Glutamatergic neuron (in vitro differentiated cells): ENCODE measurements around the gene MARCO. TPM values are rescaled to one million over a fixed set of nuclear protein-coding genes. Genes with fewer than 3 reads are reported as not detected.

ENCODE experiments used
- DNase-seq: peaks from one replicate; pipeline ENCODE4 v3.0.0; 2022
- H3K27ac Mint-ChIP-seq: one replicate; pipeline ENCODE4 v1.8.0; 2020; ENCODE audit warnings: mild to moderate bottlenecking, mixed read lengths, inconsistent platforms; ENCODE audit not compliant: unreplicated experiment
- H3K27me3 Mint-ChIP-seq: one replicate; pipeline ENCODE4 v1.8.0; 2020; ENCODE audit warnings: mild to moderate bottlenecking, moderate library complexity, mixed read lengths, inconsistent platforms; ENCODE audit not compliant: unreplicated experiment
- H3K36me3 Mint-ChIP-seq: one replicate; pipeline ENCODE4 v1.8.0; 2020; ENCODE audit warnings: mild to moderate bottlenecking, mixed read lengths, inconsistent platforms; ENCODE audit not compliant: unreplicated experiment
- H3K4me1 Mint-ChIP-seq: one replicate; pipeline ENCODE4 v1.8.0; 2020; ENCODE audit warnings: mild to moderate bottlenecking, low read depth, mixed read lengths, inconsistent platforms; ENCODE audit not compliant: unreplicated experiment
- H3K4me3 Mint-ChIP-seq: one replicate; pipeline ENCODE4 v1.8.0; 2020; ENCODE audit warnings: mild to moderate bottlenecking, mixed read lengths, inconsistent platforms; ENCODE audit not compliant: unreplicated experiment
- H3K9me3 Mint-ChIP-seq: one replicate; pipeline ENCODE4 v1.8.0; 2020; ENCODE audit warnings: mild to moderate bottlenecking, moderate library complexity, mixed read lengths, inconsistent platforms; ENCODE audit not compliant: unreplicated experiment
- CTCF ChIP-seq: fragments of 200-600 bp; sonication (generic); IDR thresholded peaks from one replicate; pipeline ENCODE4 v1.5.0; 2021; ENCODE audit not compliant: partially characterized antibody, unreplicated experiment
- total RNA-seq: library from RNA; stranded (reverse); fragmentation: NEBNext Ultra II Directional; extraction: Animal tissue kit (Norgen Biotek cat#: 25700); gene quantifications from one replicate; pipeline ENCODE4 v1.2.1, GENCODE V29; 2021; ENCODE audit not compliant: unreplicated experiment

The MARCO gene
- total RNA-seq, 1 donor from 2014 or later, result not detected

GRCh38 chr2:118988706-118989105 is 46.7 kb downstream of the MARCO start:
- Mint-ChIP-seq H3K4me1 (no peaks in the 10 kb centered on the region), H3K36me3 (no peaks in the 10 kb centered on the region), H3K9me3 (no peaks in the 10 kb centered on the region), H3K4me3 (no peak overlapping the region), H3K27me3 (peaks cover 3% of the 10 kb centered on the region), H3K27ac (no peak overlapping the region)
- no peak for TF ChIP-seq CTCF
- no peak for DNase-seq

GRCh38 chr2:118989481-118989880 is 47.5 kb downstream of the MARCO start:
- DNase-seq, result no peak
- peaks cover 3% of the 10 kb centered on the region for H3K27me3 Mint-ChIP-seq
- TF ChIP-seq CTCF, result no peak
- peaks cover 1% of the 10 kb centered on the region for H3K4me1 Mint-ChIP-seq
- H3K4me3 Mint-ChIP-seq, result no peak overlapping the region
- no peaks in the 10 kb centered on the region for H3K9me3 Mint-ChIP-seq
- no peak overlapping the region for H3K27ac Mint-ChIP-seq
- H3K36me3 Mint-ChIP-seq, result no peaks in the 10 kb centered on the region

GRCh38 chr2:118990757-118991545 is 49.0 kb downstream of the MARCO start:
- Mint-ChIP-seq H3K27ac (no peak overlapping the region), H3K36me3 (no peaks in the 10 kb centered on the region), H3K27me3 (peaks cover 3% of the 10 kb centered on the region), H3K4me1 (peaks cover 1% of the 10 kb centered on the region), H3K9me3 (no peaks in the 10 kb centered on the region), H3K4me3 (no peak overlapping the region)
- no peak for TF ChIP-seq CTCF
- DNase-seq, result no peak

- Mint-ChIP-seq H3K4me1 (peaks cover 1% of the 10 kb centered on the region), H3K4me3 (no peak overlapping the region), H3K36me3 (no peaks in the 10 kb centered on the region), H3K9me3 (no peaks in the 10 kb centered on the region), H3K27ac (no peak overlapping the region), H3K27me3 (no peaks in the 10 kb centered on the region)
- no peak for TF ChIP-seq CTCF
- no peak for DNase-seq
Measured at GRCh38 chr2:118991554-118991953, 49.6 kb downstream of the MARCO start.

GRCh38 chr2:118992740-118993391 is 50.9 kb downstream of the MARCO start:
- DNase-seq, result no peak
- TF ChIP-seq CTCF, result no peak
- no peak overlapping the region for H3K4me3 Mint-ChIP-seq
- no peak overlapping the region for H3K27ac Mint-ChIP-seq
- H3K27me3 Mint-ChIP-seq, result no peaks in the 10 kb centered on the region
- peaks cover 1% of the 10 kb centered on the region for H3K4me1 Mint-ChIP-seq
- H3K9me3 Mint-ChIP-seq, result no peaks in the 10 kb centered on the region
- H3K36me3 Mint-ChIP-seq, result no peaks in the 10 kb centered on the region
